ENCODE results near the gene EPO. TPM values are rescaled to one million over a fixed set of nuclear protein-coding genes. Genes with fewer than 3 reads are reported as not detected.
"Not testable (repeated sequence)": the region's sequence is repeated elsewhere in the genome, so short reads cannot be mapped to it uniquely, and the experiment has no call there.

The EPO gene
- total and polyA plus RNA-seq, 2 donors = not detected

DNA sequence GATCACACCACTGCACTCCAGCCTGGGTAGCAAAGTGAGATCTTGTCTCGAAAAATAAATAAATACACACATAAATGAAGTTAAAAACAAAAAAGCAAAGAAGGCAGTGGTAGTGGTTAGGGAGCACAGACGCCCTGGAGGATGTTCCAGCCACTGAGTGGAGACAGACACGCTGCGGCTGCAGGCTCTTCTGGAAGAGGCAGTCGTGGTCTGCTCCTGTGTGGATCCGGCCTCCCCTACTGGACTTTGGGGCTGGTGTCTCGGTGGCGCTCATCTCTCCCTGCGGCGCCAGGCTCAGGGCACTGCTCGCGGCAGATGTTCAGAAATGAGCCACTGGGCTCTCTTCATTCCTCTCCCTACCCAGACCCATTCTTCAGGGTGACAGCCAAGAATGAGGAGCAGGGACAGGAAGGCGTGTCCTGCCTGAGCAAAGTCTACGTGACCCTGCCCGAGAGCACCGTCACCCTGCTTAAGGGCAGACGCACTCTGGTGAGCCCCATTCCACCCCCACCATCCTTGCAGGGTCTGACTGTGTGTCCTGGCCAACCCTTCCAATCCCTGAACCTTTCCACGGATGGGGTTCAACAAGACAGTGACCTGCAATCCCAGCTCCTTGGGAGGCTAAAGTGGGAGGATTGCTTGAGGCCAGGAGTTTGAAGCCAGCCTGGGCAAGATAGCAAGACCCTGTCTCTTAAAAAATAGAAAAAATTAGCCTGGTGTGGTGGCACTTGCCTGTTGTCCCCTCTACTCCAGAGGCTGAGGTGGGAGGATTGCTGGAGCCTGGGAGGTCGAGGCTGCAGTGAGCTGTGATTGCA, 39.3 kb downstream of the EPO start:
- WGBS = 70% methylated on average over 19 of the region's 19 CpGs
- no peaks in the 10 kb centered on the region for H3K36me3 ChIP-seq (ENCODE audit: insufficient read depth)
- H3K27ac ChIP-seq (ENCODE audit: low read depth) = no peak overlapping the region
- H3K4me3 ChIP-seq (ENCODE audit: low read depth, low read length) = no peak overlapping the region
- H3K4me1 ChIP-seq (ENCODE audit: insufficient read depth) = no peaks in the 10 kb centered on the region
- no peak for DNase-seq (ENCODE audit: extremely low spot score)

DNA sequence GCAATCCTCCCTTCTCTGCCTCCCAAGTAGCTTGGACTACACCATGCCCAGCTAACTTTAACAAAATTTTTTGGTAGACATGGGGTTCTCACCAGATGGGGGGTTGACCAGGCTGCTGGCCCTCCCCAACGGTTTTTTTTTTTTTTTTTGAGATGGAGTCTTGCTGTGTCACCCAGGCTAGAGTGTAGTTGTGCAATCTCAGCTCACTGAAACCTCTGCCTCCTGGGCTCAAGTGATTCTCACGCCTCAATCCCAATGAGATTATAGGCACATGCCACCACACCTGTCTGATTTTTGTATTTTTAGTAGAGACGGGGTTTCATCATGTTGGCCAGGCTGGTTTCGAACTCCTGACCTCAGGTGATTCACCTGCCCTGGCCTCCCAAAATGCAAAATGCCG, 42.6 kb downstream of the EPO start:
- H3K4me1 ChIP-seq (ENCODE audit: insufficient read depth); DNase-seq (ENCODE audit: extremely low spot score); H3K36me3 ChIP-seq (ENCODE audit: insufficient read depth); H3K4me3 ChIP-seq (ENCODE audit: low read depth, low read length); H3K27ac ChIP-seq (ENCODE audit: low read depth): not testable (repeated sequence)
- 76% methylated on average over 5 of the region's 5 CpGs for WGBS

DNA sequence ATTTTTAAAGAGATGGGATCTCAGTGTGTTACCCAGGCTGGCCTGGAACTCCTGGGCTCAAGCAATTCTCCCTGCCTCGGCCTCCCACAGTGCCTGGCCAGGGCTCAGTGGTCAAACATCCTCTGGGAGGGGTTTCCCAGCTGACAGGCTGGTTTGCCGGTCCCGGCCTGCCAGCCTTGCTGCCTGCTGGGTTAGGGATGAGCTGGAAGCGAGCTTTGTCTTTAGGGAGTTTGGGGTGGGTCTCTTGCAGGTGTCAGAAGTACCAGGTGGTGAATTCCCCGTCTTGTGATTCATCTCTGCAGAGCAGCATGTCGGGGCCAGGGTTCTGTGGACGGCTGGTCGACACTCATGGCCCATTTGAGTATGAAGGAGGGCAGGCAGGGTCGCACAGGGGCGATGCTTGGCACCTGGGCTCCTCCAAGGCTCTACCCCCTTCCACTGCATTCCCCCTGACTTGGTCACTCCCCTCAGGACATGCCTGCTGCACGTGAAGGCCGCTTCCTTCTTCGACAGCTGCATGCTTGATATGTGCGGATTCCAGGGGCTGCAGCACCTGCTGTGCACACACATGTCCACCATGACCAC, 43.4 kb downstream of the EPO start:
- no peaks in the 10 kb centered on the region for H3K36me3 ChIP-seq (ENCODE audit: insufficient read depth)
- no peak overlapping the region for H3K27ac ChIP-seq (ENCODE audit: low read depth)
- WGBS = 61% methylated on average over 14 of the region's 14 CpGs
- no peak for DNase-seq (ENCODE audit: extremely low spot score)
- H3K4me1 ChIP-seq (ENCODE audit: insufficient read depth) = no peaks in the 10 kb centered on the region
- no peak overlapping the region for H3K4me3 ChIP-seq (ENCODE audit: low read depth, low read length)

DNA sequence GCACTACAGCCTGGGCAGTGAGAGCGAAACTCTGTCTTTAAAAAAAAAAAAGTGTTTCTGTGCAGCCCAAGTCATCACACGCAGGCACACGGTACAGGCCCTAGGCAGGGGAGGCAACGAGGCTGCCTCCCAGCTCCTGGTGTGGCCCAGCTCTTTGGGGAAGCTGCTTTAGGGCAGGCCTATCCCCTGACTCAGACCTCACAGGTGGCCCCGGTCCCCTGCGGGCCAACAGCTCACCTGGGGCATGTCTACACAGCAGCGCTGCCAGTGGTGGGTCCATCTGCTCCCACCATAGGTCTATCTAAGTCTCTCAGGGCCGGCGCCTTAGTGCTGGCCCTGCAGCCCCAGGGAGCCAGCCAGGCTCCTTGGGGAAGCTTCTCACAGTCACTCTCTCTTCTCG, 44.6 kb downstream of the EPO start:
- WGBS = 68% methylated on average over 10 of the region's 10 CpGs

GRCh38 chr7:100765250-100765649, 45.0 kb downstream of the EPO start:
- no peaks in the 10 kb centered on the region for H3K36me3 ChIP-seq (ENCODE audit: insufficient read depth)
- DNase-seq (ENCODE audit: extremely low spot score) = no peak
- WGBS = 76% methylated on average over 16 of the region's 16 CpGs

More for the DNA sequence above, 44.6 kb downstream of the EPO start:
- Histone ChIP-seq H3K27ac (ENCODE audit: low read depth) (no peak overlapping the region), H3K4me3 (ENCODE audit: low read depth, low read length) (no peak overlapping the region), H3K4me1 (ENCODE audit: insufficient read depth) (no peaks in the 10 kb centered on the region), H3K36me3 (ENCODE audit: insufficient read depth) (no peaks in the 10 kb centered on the region)
- no peak for DNase-seq (ENCODE audit: extremely low spot score)

DNA sequence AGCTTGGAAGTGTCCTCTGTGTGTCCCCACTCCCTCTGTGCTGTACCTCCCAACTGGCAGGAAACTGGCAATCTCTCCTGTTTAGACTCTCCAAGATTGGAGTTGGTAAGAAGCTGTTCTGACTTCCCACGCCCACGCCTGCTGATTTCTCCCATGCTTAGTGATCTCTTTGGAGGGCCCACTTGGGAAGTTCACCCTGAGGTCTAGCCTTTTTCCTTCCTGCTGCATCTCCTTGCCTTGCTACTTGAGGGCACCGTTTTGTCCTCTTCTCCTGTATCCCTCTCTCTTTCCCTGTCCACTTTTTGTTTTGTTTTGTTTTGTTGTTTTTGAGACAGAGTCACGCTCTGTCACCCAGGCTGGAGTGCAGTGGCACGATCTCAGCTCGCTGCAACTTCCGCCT, 48.5 kb downstream of the EPO start:
- Histone ChIP-seq H3K36me3 (ENCODE audit: insufficient read depth) (no peaks in the 10 kb centered on the region), H3K27ac (ENCODE audit: low read depth) (no peak overlapping the region), H3K4me1 (ENCODE audit: insufficient read depth) (no peaks in the 10 kb centered on the region), H3K4me3 (ENCODE audit: low read depth, low read length) (no peak overlapping the region)
- WGBS = 87% methylated on average over 7 of the region's 7 CpGs
- DNase-seq (ENCODE audit: extremely low spot score) = no peak

More at GRCh38 chr7:100765250-100765649, 45.0 kb downstream of the EPO start:
- Histone ChIP-seq H3K4me1 (ENCODE audit: insufficient read depth) (no peaks in the 10 kb centered on the region), H3K4me3 (ENCODE audit: low read depth, low read length) (no peak overlapping the region), H3K27ac (ENCODE audit: low read depth) (no peak overlapping the region)

Other genes starting within 250 kb of the EPO start
- 16.6 TPM for gene TSC22D4, start 241.3 kb upstream of the EPO start, total RNA-seq
- 49.6 TPM for gene TSC22D4, start 241.3 kb upstream of the EPO start, polyA plus RNA-seq
- gene NYAP1, start 236.5 kb upstream of the EPO start, total RNA-seq = 1.6 TPM
- gene NYAP1, start 236.5 kb upstream of the EPO start, polyA plus RNA-seq = 1.5 TPM
- 9.9 TPM for gene AGFG2, start 181.3 kb upstream of the EPO start, total RNA-seq
- 36.6 TPM for gene AGFG2, start 181.3 kb upstream of the EPO start, polyA plus RNA-seq
- not detected for gene SAP25, start 146.6 kb upstream of the EPO start, total RNA-seq
- gene SAP25, start 146.6 kb upstream of the EPO start, polyA plus RNA-seq = 2.5 TPM
- gene LRCH4, start 134.3 kb upstream of the EPO start, total RNA-seq = 13.7 TPM
- 33.0 TPM for gene LRCH4, start 134.3 kb upstream of the EPO start, polyA plus RNA-seq
- gene FBXO24, start 134.1 kb upstream of the EPO start, total RNA-seq = 1.6 TPM
- gene FBXO24, start 134.1 kb upstream of the EPO start, polyA plus RNA-seq = 0.57 TPM
- gene PCOLCE, start 118.1 kb upstream of the EPO start, total RNA-seq = 124 TPM
- 89.5 TPM for gene PCOLCE, start 118.1 kb upstream of the EPO start, polyA plus RNA-seq
- gene MOSPD3, start 107.9 kb upstream of the EPO start, total RNA-seq = 5.3 TPM
- gene MOSPD3, start 107.9 kb upstream of the EPO start, polyA plus RNA-seq = 30.4 TPM
- gene TFR2, start 78.9 kb upstream of the EPO start, total RNA-seq = 0.69 TPM
- 0.81 TPM for gene TFR2, start 78.9 kb upstream of the EPO start, polyA plus RNA-seq
- 0.69 TPM for gene ACTL6B, start 64.0 kb upstream of the EPO start, total RNA-seq
- 0.19 TPM for gene ACTL6B, start 64.0 kb upstream of the EPO start, polyA plus RNA-seq
- 51.2 TPM for gene GNB2, start 46.7 kb upstream of the EPO start, total RNA-seq
- gene GNB2, start 46.7 kb upstream of the EPO start, polyA plus RNA-seq = 279 TPM
- gene GIGYF1, start 26.2 kb upstream of the EPO start, total RNA-seq = 17.1 TPM
- 27.2 TPM for gene GIGYF1, start 26.2 kb upstream of the EPO start, polyA plus RNA-seq
- 18.6 TPM for gene POP7, start 14.3 kb upstream of the EPO start, total RNA-seq
- 39.1 TPM for gene POP7, start 14.3 kb upstream of the EPO start, polyA plus RNA-seq
- not detected for gene ZAN, start 13.1 kb downstream of the EPO start, total RNA-seq
- not detected for gene ZAN, start 13.1 kb downstream of the EPO start, polyA plus RNA-seq
- 70.6 TPM for gene EPHB4, start 107.1 kb downstream of the EPO start, total RNA-seq
- gene EPHB4, start 107.1 kb downstream of the EPO start, polyA plus RNA-seq = 53.1 TPM
- 13.6 TPM for gene SLC12A9, start 132.2 kb downstream of the EPO start, total RNA-seq
- 29.0 TPM for gene SLC12A9, start 132.2 kb downstream of the EPO start, polyA plus RNA-seq
- gene TRIP6, start 146.9 kb downstream of the EPO start, total RNA-seq = 38.0 TPM
- 80.0 TPM for gene TRIP6, start 146.9 kb downstream of the EPO start, polyA plus RNA-seq
- gene SRRT, start 154.6 kb downstream of the EPO start, total RNA-seq = 31.2 TPM
- gene SRRT, start 154.6 kb downstream of the EPO start, polyA plus RNA-seq = 69.9 TPM
- 2.6 TPM for gene UFSP1, start 169.2 kb downstream of the EPO start, total RNA-seq
- 6.2 TPM for gene UFSP1, start 169.2 kb downstream of the EPO start, polyA plus RNA-seq
- gene ACHE, start 175.4 kb downstream of the EPO start, total RNA-seq = 4.0 TPM
- 4.3 TPM for gene ACHE, start 175.4 kb downstream of the EPO start, polyA plus RNA-seq
- not detected for gene MUC3A, start 229.1 kb downstream of the EPO start, total RNA-seq
- 0.23 TPM for gene MUC3A, start 229.1 kb downstream of the EPO start, polyA plus RNA-seq
- 1.1 TPM for gene MUC12, start 249.1 kb downstream of the EPO start, total RNA-seq
- gene MUC12, start 249.1 kb downstream of the EPO start, polyA plus RNA-seq = 2.1 TPM

All from urinary bladder (tissue), 4 donors.